ENCODE measurements around the gene TK2.

Gene TK2

GRCh38 chr16:66552286-66553177, 2.6 kb upstream of the TK2 start, which contains the start of gene CKLF:
CKLF (plus strand) TSS chr16:66552576; CDS start chr16:66552716, 140 bp downstream.
- Histone ChIP-seq H3K9me3 (ENCODE audit: severe bottlenecking) (no peaks in the 10 kb centered on the region), H3K27ac (peak within 1 kb of the TSS; percentile 94), H3K27me3 (ENCODE audit: insufficient read depth, low read depth, severe bottlenecking) (no peaks in the 10 kb centered on the region), H3K36me3 (peaks cover 24% of the 10 kb centered on the region), H3K4me3 (ENCODE audit: low read depth, low read length) (peak within 1 kb of the TSS; percentile 51)
- no peak for TF ChIP-seq CTCF (IDR thresholded peaks at IDR 0.05; ENCODE audit: low read depth, low read length)
- peak; percentile 86 for DNase-seq

- peaks cover 19% of the 10 kb centered on the region for H3K36me3 ChIP-seq
- H3K9me3 ChIP-seq (ENCODE audit: severe bottlenecking) = no peaks in the 10 kb centered on the region
- DNase-seq = no peak
- peak overlapping the region; percentile 94 for H3K27ac ChIP-seq
- TF ChIP-seq CTCF (IDR thresholded peaks at IDR 0.05; ENCODE audit: low read depth, low read length) = no peak
- H3K4me3 ChIP-seq (ENCODE audit: low read depth, low read length) = peak overlapping the region; percentile 51
- no peaks in the 10 kb centered on the region for H3K27me3 ChIP-seq (ENCODE audit: insufficient read depth, low read depth, severe bottlenecking)
These were observed 1.9 kb upstream of the TK2 start for GRCh38 chr16:66551788-66552285.

GRCh38 chr16:66551348-66551759, 1.4 kb upstream of the TK2 start:
- Histone ChIP-seq H3K4me3 (ENCODE audit: low read depth, low read length) (no peak overlapping the region), H3K27ac (peak overlapping the region; percentile 94)
- DNase-seq = peak; percentile 83

GRCh38 chr16:66548868-66549267, 1.1 kb downstream of the TK2 start:
- peak overlapping the region; percentile 91; the same call in 1 of the 2 replicates for H3K27ac ChIP-seq

More at GRCh38 chr16:66551348-66551759, 1.4 kb upstream of the TK2 start:
- H3K36me3 ChIP-seq = peaks cover 19% of the 10 kb centered on the region
- H3K9me3 ChIP-seq (ENCODE audit: severe bottlenecking) = no peaks in the 10 kb centered on the region
- TF ChIP-seq CTCF (IDR thresholded peaks at IDR 0.05; ENCODE audit: low read depth, low read length) = peak; percentile 69
- no peaks in the 10 kb centered on the region for H3K27me3 ChIP-seq (ENCODE audit: insufficient read depth, low read depth, severe bottlenecking)

GRCh38 chr16:66548068-66548467, 1.9 kb downstream of the TK2 start:
- Histone ChIP-seq H3K4me3 (ENCODE audit: low read depth, low read length) (no peak overlapping the region), H3K36me3 (no peaks in the 10 kb centered on the region), H3K27me3 (ENCODE audit: insufficient read depth, low read depth, severe bottlenecking) (no peaks in the 10 kb centered on the region), H3K9me3 (ENCODE audit: severe bottlenecking) (no peaks in the 10 kb centered on the region), H3K27ac (no peak overlapping the region)
- no peak for TF ChIP-seq CTCF (IDR thresholded peaks at IDR 0.05; ENCODE audit: low read depth, low read length)
- DNase-seq = no peak

More at GRCh38 chr16:66548868-66549267, 1.1 kb downstream of the TK2 start:
- Histone ChIP-seq H3K27me3 (ENCODE audit: insufficient read depth, low read depth, severe bottlenecking) (no peaks in the 10 kb centered on the region), H3K9me3 (ENCODE audit: severe bottlenecking) (no peaks in the 10 kb centered on the region), H3K4me3 (ENCODE audit: low read depth, low read length) (peak overlapping the region; percentile 65; the same call in 1 of the 2 replicates), H3K36me3 (peaks cover 4% of the 10 kb centered on the region)
- no peak for TF ChIP-seq CTCF (IDR thresholded peaks at IDR 0.05; ENCODE audit: low read depth, low read length)
- no peak for DNase-seq

All from WERI-Rb-1 (cell line).